Body of pancreas (tissue), 4 donors: ENCODE results near the gene MYL5.

ENCODE experiments used
- POLR2A ChIP-seq, 3 donors: fragments of 450-650 bp; IDR thresholded peaks; one replicate each; pipeline ENCODE4 v1.6.1; 2016; ENCODE audit warnings: antibody characterized with exemption in 3 of 3, mild to moderate bottlenecking in 2 of 3
- TF ChIP-seq, protein P1 (sequence below), 7 experiments: fragments of 450-650 bp in 4 of 7; fragments of 200-600 bp in 3 of 7; sonication (generic) in 3 of 7; IDR thresholded peaks; one replicate each; pipeline ENCODE4 v1.5.1; 2016 to 2019; ENCODE audit warnings: antibody characterized with exemption in 7 of 7

DNA sequence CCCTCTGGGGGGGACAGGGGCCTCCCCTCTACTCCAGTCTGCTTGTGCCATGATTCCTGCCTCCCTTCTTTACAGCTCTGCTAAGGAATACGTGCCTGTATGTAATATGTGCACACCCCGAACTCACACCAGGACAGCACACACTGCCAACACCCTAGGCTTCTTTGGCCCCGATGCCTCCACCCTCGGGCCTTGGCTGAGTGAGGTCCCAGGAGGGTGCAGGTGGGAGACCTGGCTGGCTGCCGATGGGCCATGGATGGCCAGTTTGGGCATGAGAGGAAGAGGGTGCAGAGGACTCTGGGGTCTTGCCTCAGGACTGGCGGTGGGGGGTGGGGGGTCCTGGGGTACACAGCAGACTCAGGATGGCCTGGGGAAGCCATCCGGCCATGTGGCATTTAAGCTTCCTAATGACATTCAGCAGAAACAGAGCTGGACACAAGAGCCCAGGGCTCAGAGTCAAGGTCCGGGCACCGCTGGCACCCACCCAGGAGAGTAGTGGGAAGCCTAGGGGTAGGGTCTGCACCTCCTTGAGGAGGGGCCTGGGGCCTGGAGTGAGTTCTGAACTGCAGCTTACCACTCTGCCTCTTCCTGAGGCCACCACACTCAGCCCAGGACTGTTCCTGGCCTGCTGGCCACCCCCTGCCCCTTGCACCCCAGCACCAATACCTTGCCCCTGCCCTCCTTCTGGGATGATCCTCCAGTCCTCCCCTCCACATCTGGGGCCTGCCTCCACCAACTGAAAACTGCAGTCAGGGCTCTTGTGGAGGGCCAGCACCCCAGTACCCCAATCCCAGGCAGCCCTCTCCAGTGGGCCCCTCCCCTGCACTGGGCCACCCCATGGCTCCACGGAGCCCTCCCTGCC is 29.2 kb downstream of the MYL5 start:
- TF ChIP-seq, protein P1, sequence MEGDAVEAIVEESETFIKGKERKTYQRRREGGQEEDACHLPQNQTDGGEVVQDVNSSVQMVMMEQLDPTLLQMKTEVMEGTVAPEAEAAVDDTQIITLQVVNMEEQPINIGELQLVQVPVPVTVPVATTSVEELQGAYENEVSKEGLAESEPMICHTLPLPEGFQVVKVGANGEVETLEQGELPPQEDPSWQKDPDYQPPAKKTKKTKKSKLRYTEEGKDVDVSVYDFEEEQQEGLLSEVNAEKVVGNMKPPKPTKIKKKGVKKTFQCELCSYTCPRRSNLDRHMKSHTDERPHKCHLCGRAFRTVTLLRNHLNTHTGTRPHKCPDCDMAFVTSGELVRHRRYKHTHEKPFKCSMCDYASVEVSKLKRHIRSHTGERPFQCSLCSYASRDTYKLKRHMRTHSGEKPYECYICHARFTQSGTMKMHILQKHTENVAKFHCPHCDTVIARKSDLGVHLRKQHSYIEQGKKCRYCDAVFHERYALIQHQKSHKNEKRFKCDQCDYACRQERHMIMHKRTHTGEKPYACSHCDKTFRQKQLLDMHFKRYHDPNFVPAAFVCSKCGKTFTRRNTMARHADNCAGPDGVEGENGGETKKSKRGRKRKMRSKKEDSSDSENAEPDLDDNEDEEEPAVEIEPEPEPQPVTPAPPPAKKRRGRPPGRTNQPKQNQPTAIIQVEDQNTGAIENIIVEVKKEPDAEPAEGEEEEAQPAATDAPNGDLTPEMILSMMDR (IDR thresholded peaks at IDR 0.05), result no peak
- TF ChIP-seq POLR2A (IDR thresholded peaks at IDR 0.05), result no peak
